ENCODE results near the gene USP6NL.

USP6NL gene

GRCh38 chr10:11654659-11655058 lies 43.2 kb upstream of the USP6NL start:
- no peak for DNase-seq (ENCODE audit: low read depth in 1 of 2, low spot score in 1 of 2)
- Histone ChIP-seq H3K27ac (replicated peaks) (no peak overlapping the region), H3K4me3 (replicated peaks; ENCODE audit: insufficient read depth, low read length) (no peak overlapping the region), H3K27me3 (ENCODE audit: insufficient read depth, poor library complexity, severe bottlenecking) (no peaks in the 10 kb centered on the region)
- TF ChIP-seq SPI1 (IDR thresholded peaks at IDR 0.05; ENCODE audit: borderline replicate concordance, low read depth) (no peak), GABPA (IDR thresholded peaks at IDR 0.05; ENCODE audit: low read depth) (no peak), POLR2AphosphoS5 (IDR thresholded peaks at IDR 0.05; ENCODE audit: low read depth) (no peak), CTCF (IDR thresholded peaks at IDR 0.05; ENCODE audit: insufficient read depth, low read length) (no peak), REST (IDR thresholded peaks at IDR 0.05; ENCODE audit: insufficient replicate concordance, low read depth) (no peak)

GRCh38 chr10:11653758-11654471 lies 42.5 kb upstream of the USP6NL start:
- Histone ChIP-seq H3K27ac (replicated peaks) (no peak overlapping the region), H3K27me3 (ENCODE audit: insufficient read depth, poor library complexity, severe bottlenecking) (no peaks in the 10 kb centered on the region), H3K4me3 (replicated peaks; ENCODE audit: insufficient read depth, low read length) (no peak overlapping the region)
- DNase-seq (ENCODE audit: low read depth in 1 of 2, low spot score in 1 of 2) = no peak
- TF ChIP-seq REST (IDR thresholded peaks at IDR 0.05; ENCODE audit: insufficient replicate concordance, low read depth) (no peak), POLR2AphosphoS5 (IDR thresholded peaks at IDR 0.05; ENCODE audit: low read depth) (no peak), CTCF (IDR thresholded peaks at IDR 0.05; ENCODE audit: insufficient read depth, low read length) (no peak), SPI1 (IDR thresholded peaks at IDR 0.05; ENCODE audit: borderline replicate concordance, low read depth) (no peak), GABPA (IDR thresholded peaks at IDR 0.05; ENCODE audit: low read depth) (no peak)

GRCh38 chr10:11647676-11648075 lies 36.2 kb upstream of the USP6NL start:
- H3K27me3 ChIP-seq (ENCODE audit: insufficient read depth, poor library complexity, severe bottlenecking) = no peaks in the 10 kb centered on the region
- TF ChIP-seq GABPA (IDR thresholded peaks at IDR 0.05; ENCODE audit: low read depth) = no peak
- no peak for TF ChIP-seq POLR2AphosphoS5 (IDR thresholded peaks at IDR 0.05; ENCODE audit: low read depth)
- no peak for TF ChIP-seq SPI1 (IDR thresholded peaks at IDR 0.05; ENCODE audit: borderline replicate concordance, low read depth)
- H3K27ac ChIP-seq (replicated peaks) = no peak overlapping the region
- no peak for DNase-seq (ENCODE audit: low read depth in 1 of 2, low spot score in 1 of 2)
- no peak overlapping the region for H3K4me3 ChIP-seq (replicated peaks; ENCODE audit: insufficient read depth, low read length)

GRCh38 chr10:11646450-11646849 lies 35.0 kb upstream of the USP6NL start:
- Histone ChIP-seq H3K4me3 (replicated peaks; ENCODE audit: insufficient read depth, low read length) (no peak overlapping the region), H3K27ac (replicated peaks) (no peak overlapping the region), H3K27me3 (ENCODE audit: insufficient read depth, poor library complexity, severe bottlenecking) (no peaks in the 10 kb centered on the region)
- DNase-seq (ENCODE audit: low read depth in 1 of 2, low spot score in 1 of 2) = no peak
- TF ChIP-seq POLR2AphosphoS5 (IDR thresholded peaks at IDR 0.05; ENCODE audit: low read depth) (no peak), CTCF (IDR thresholded peaks at IDR 0.05; ENCODE audit: insufficient read depth, low read length) (no peak), REST (IDR thresholded peaks at IDR 0.05; ENCODE audit: insufficient replicate concordance, low read depth) (no peak), GABPA (IDR thresholded peaks at IDR 0.05; ENCODE audit: low read depth) (no peak), SPI1 (IDR thresholded peaks at IDR 0.05; ENCODE audit: borderline replicate concordance, low read depth) (no peak)

Measured in HL-60 (cell line).